HUES64 (cell line): Measurements from ENCODE around the gene MAST2.
"Not testable (repeated sequence)": the region's sequence is repeated elsewhere in the genome, so short reads cannot be mapped to it uniquely, and the experiment has no call there.

ENCODE experiments used
- H3K27ac ChIP-seq: 2 replicates; pipeline ENCODE4 v1.7.0; 2013; ENCODE audit warnings: low read depth, low read length, inconsistent platforms
- H3K27me3 ChIP-seq: 2 replicates; pipeline ENCODE4 v1.6.1; 2013; ENCODE audit warnings: mild to moderate bottlenecking, low read length; ENCODE audit not compliant: insufficient read depth
- H3K36me3 ChIP-seq: 2 replicates; pipeline ENCODE4 v1.6.1; 2013; ENCODE audit warnings: mild to moderate bottlenecking, low read length; ENCODE audit not compliant: insufficient read depth
- H3K4me1 ChIP-seq: 2 replicates; pipeline ENCODE4 v1.6.1; 2013; ENCODE audit warnings: mild to moderate bottlenecking, low read length, moderate library complexity; ENCODE audit not compliant: insufficient read depth
- H3K4me3 ChIP-seq: 2 replicates; pipeline ENCODE4 v1.5.1; 2013; ENCODE audit warnings: mild to moderate bottlenecking, low read length, moderate library complexity
- H3K9ac ChIP-seq: 2 replicates; pipeline ENCODE4 v1.6.1; 2013; ENCODE audit warnings: mild to moderate bottlenecking, low read depth, low read length
- H3K9me3 ChIP-seq: 2 replicates; pipeline ENCODE4 v1.6.1; 2013; ENCODE audit warnings: low read depth, low read length; ENCODE audit not compliant: insufficient read depth
- WGBS: fragments of 150-250, 120-280 bp; methylation state at CpG from one replicate; pipeline ENCODE4 v1.1.7; 2013; ENCODE audit warnings: missing lambda C conversion rate; 5-methylcytosine and 5-hydroxymethylcytosine counted together

Gene MAST2

DNA sequence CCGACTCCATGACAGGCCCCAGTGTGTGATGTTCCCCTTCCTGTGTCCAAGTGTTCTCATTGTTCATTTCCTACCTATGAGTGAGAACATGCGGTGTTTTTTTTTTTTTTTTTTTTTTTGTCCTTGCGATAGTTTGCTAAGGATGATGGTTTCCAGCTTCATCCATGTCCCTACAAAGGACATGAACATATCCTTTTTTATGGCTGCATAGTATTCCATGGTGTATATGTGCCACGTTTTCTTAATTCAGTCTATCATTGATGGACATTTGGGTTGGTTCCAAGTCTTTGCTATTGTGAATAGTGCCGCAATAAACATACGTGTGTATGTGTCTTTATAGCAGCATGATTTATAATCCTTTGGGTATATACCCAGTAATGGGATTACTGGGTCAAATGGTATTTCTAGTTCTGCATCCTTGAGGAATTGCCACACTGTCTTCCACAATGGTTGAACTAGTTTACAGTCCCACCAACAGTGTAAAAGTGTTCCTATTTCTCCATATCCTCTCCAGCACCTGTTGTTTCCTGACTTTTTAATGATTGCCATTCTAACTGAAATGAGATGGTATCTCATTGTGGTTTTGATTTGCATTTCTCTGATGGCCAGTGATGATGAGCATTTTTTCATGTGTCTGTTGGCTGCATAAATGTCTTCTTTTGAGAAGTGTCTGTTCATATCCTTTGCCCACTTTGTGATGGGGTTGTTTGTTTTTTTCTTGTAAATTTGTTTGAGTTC is 54.5 kb downstream of the MAST2 start:
- not testable (repeated sequence) for H3K27me3 ChIP-seq, H3K27ac ChIP-seq, H3K9ac ChIP-seq, H3K36me3 ChIP-seq, H3K4me3 ChIP-seq, H3K9me3 ChIP-seq, H3K4me1 ChIP-seq
- WGBS = 96% methylated on average over 1 of the region's 6 CpGs

DNA sequence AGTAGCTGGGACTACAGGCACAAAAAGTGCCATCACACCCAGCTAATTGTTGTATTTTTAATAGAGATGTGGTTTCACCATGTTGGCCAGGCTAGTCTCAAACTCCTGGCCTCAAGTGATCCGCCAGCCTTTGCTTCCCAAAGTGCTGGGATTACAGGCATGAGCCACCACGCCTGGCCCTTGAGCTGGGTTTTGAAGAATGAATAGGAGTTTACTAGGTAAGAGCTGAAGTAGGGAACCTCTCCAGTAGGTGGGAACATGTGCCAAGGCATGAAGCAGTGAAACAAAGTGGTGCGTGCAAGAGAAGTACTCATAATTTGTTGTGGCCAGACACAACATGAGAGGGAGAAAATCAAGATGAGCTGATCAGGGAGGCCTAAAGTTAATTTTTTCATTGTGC is 55.8 kb downstream of the MAST2 start:
- H3K9me3 ChIP-seq = no peaks in the 10 kb centered on the region
- no peaks in the 10 kb centered on the region for H3K36me3 ChIP-seq
- 94% methylated on average over 3 of the region's 3 CpGs for WGBS
- H3K4me3 ChIP-seq = no peak overlapping the region
- H3K4me1 ChIP-seq = peaks cover 3% of the 10 kb centered on the region; the same call in 1 of the 2 replicates
- H3K27ac ChIP-seq = no peak overlapping the region
- H3K27me3 ChIP-seq = no peaks in the 10 kb centered on the region
- H3K9ac ChIP-seq = no peak overlapping the region

DNA sequence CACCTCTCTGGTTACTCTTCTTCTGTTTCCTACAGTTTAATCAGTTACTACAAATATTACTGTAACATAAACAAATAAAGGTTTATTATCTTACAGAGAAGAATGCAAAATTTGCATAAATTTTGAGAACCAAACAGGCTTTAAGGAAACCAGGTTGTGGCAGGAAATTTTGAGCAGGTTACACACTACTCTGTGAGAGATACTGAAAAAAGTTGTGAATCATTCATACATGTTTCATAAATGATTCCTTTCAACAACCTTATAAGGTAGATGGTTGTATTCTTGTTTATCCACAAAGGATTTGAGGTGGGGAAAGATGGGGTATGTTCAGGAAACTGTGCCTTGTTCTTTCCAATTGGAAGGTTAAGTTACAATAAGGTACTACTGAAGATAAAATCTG is 58.6 kb downstream of the MAST2 start:
- H3K4me3 ChIP-seq = no peak overlapping the region
- peaks cover 3% of the 10 kb centered on the region; the same call in 1 of the 2 replicates for H3K4me1 ChIP-seq
- H3K36me3 ChIP-seq = no peaks in the 10 kb centered on the region
- no peak overlapping the region for H3K9ac ChIP-seq
- no peak overlapping the region for H3K27ac ChIP-seq
- H3K27me3 ChIP-seq = no peaks in the 10 kb centered on the region
- no peaks in the 10 kb centered on the region for H3K9me3 ChIP-seq

DNA sequence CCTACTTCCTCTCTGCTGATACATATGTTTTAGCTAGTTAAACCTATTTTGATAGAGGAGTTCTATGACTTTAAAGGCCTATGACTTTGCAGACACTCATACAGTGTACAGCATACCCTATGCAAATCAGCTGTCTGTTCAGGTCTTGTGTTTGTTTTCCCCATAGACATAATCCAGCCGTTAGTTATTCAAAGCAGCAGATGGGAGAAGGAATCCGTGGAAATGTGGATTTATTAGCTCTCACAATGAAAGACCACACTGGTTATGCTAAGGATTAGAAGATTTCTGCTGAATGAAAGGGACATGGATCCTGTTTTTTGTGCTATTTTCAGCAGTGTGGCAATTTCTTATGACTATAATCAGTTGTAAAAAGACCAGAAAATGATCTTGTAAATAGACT is 59.8 kb downstream of the MAST2 start:
- Histone ChIP-seq H3K36me3 (no peaks in the 10 kb centered on the region), H3K9me3 (no peaks in the 10 kb centered on the region), H3K4me1 (peaks cover 7% of the 10 kb centered on the region), H3K4me3 (no peak overlapping the region), H3K27ac (no peak overlapping the region), H3K9ac (no peak overlapping the region), H3K27me3 (no peaks in the 10 kb centered on the region)
- WGBS = 94% methylated on average over 2 of the region's 2 CpGs

DNA sequence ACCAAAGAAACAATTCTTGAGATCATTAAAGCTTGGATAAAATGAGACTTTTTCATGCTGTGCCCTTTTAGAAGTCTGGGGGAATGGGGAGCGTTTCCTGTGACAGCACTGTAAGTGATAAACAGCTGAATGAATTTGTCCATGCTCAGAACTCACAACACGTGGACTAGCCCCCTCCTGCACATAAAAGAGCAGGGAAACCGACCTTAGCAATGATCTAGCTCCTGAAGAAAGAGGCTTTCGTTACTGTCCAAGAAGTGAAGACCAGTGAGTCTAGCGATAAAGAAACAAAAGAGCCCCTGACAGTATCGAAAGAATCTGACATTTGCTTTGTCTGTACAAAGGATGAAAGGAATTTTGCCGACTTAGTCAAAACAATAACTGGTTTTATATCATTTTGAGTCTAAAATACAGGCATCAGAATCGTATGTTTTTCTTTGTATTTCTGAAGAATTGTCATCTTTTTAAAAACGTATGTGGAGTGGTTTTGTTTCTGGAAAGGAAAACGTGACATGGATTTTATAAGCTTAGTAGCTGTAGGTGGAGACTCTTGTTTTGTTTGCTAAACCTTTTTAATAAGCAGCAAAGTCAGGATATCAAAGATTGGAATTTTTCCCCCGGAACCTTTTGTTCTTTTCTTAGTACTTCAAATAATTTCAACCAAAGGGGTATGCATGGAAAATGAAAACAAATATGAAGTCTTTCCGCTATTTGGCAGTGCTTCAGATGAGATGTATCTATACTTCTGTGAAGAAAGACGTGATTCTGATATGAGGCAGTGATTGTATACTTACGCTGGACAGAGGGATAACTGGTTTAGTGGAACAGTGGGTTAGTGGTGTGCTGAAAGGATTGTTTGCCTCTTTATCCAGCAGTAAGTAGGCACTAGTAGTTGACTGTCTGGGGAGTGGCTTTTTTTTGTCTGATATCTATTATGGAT is 61.0 kb downstream of the MAST2 start:
- 88% methylated on average over 13 of the region's 14 CpGs for WGBS
- Histone ChIP-seq H3K27ac (no peak overlapping the region), H3K9ac (no peak overlapping the region), H3K36me3 (no peaks in the 10 kb centered on the region), H3K4me1 (peaks cover 11% of the 10 kb centered on the region), H3K9me3 (no peaks in the 10 kb centered on the region), H3K4me3 (no peak overlapping the region), H3K27me3 (no peaks in the 10 kb centered on the region)

DNA sequence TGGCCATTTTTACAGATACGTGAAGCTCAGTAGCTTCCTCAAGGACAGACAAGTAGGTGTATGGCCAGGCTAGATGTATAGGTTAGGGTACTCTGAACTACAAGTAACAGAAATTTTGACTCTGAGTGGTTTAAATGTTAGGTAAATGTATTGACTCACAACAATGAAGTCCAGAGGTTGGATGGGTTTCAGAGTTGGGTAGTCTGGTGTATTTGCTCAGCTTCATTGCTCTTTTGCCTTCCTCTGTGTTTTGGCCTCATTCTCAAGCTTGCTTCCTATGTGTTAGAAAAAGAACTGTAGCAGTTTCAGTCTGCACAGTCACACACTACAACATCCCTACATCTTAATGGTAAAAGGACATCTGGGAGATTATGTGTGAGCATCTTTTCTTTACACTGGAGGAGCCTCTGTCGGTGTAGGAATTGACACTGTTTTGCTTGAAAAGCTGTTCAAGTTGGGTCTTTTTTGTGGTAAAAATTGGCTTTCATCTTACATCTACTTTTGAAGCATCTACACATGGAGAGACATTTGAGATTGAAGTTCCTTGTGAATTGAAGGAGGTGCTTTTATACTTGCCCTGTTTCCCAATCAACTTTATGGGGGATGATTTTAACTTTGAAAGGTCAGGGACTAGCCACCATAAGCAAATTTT is 64.4 kb downstream of the MAST2 start:
- Histone ChIP-seq H3K4me1 (peaks cover 11% of the 10 kb centered on the region), H3K9me3 (no peaks in the 10 kb centered on the region), H3K27ac (no peak overlapping the region), H3K27me3 (no peaks in the 10 kb centered on the region), H3K36me3 (no peaks in the 10 kb centered on the region), H3K9ac (no peak overlapping the region), H3K4me3 (no peak overlapping the region)
- WGBS = 92% methylated on average over 2 of the region's 2 CpGs

DNA sequence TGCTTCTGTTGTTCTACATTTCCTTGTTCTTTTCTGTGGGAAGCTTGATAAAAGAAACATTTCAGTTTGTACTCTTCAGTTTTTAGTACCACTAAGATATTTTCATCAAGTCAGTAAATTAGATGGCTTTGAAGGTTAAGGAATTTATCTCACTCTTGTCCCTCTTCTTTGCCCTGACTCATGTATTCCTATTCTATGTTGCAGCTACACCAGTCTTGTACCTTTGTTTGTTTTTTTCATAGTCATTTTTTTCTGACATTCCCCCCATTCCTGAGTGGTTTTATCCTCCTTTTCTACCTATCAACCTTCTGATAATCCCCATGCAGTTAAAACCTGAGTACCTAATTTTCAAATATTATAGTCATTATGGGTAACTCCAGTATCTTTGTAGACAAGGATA is 65.4 kb downstream of the MAST2 start:
- H3K9ac ChIP-seq = no peak overlapping the region
- H3K9me3 ChIP-seq = no peaks in the 10 kb centered on the region
- H3K27ac ChIP-seq = no peak overlapping the region
- H3K36me3 ChIP-seq = no peaks in the 10 kb centered on the region
- no peak overlapping the region for H3K4me3 ChIP-seq
- H3K4me1 ChIP-seq = peaks cover 8% of the 10 kb centered on the region; the same call in 1 of the 2 replicates
- H3K27me3 ChIP-seq = no peaks in the 10 kb centered on the region

DNA sequence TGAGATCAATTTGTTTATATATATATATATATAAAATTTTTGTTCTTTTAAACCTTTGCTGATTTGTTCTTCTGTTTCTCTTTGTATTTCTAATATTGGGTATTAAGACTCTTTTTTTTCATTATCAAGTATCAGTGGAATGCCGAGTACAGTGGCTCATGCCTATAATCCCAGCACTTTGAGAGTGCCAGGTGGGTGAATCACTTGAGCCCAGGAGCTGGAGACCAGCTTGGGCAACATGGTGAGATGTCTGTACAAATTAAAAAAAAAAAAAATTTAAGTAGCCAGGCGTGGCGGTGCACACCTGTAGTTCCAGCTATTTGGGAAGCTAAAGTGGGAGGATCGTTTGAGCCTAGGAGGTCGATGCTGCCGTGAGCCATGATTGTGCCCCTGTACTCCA is 67.1 kb downstream of the MAST2 start:
- Histone ChIP-seq H3K4me1 (peaks cover 8% of the 10 kb centered on the region; the same call in 1 of the 2 replicates), H3K9me3 (no peaks in the 10 kb centered on the region)

DNA sequence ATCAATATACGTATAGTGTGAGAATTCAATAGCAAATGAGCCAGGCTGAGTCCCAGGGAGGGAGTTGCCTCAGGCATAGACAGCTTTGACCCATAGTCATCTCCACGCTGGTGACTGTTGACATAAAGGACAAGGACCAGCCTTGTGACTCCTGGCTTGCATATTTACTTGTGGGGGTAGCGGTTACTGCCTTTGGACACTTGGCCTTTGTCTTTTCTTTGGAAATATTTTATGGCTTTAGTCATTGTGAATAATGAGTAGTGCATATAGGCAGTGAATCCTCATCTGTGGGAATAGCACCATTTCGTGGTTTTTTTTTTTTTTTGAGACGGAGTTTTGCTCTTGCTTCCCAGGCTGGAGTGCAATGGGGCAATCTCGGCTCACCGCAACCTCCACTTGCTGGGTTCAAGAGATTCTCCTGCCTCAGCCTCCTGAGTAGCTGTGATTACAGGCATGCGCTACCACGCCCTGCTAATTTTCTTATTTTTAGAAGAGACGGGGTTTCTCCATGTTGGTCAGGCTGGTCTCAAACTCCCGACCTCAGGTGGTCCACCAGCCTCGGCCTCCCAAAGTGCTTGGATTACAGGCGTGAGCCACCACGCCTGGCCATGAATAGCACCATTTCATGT is 68.9 kb downstream of the MAST2 start:
- 94% methylated on average over 14 of the region's 14 CpGs for WGBS
- H3K4me1 ChIP-seq, H3K9me3 ChIP-seq, H3K27ac ChIP-seq, H3K9ac ChIP-seq, H3K4me3 ChIP-seq, H3K36me3 ChIP-seq, H3K27me3 ChIP-seq: not testable (repeated sequence)

More for the DNA sequence above, 67.1 kb downstream of the MAST2 start:
- no peak overlapping the region for H3K27ac ChIP-seq
- H3K4me3 ChIP-seq = no peak overlapping the region
- no peaks in the 10 kb centered on the region for H3K36me3 ChIP-seq
- H3K27me3 ChIP-seq = no peaks in the 10 kb centered on the region
- 95% methylated on average over 6 of the region's 6 CpGs for WGBS
- H3K9ac ChIP-seq = no peak overlapping the region

DNA sequence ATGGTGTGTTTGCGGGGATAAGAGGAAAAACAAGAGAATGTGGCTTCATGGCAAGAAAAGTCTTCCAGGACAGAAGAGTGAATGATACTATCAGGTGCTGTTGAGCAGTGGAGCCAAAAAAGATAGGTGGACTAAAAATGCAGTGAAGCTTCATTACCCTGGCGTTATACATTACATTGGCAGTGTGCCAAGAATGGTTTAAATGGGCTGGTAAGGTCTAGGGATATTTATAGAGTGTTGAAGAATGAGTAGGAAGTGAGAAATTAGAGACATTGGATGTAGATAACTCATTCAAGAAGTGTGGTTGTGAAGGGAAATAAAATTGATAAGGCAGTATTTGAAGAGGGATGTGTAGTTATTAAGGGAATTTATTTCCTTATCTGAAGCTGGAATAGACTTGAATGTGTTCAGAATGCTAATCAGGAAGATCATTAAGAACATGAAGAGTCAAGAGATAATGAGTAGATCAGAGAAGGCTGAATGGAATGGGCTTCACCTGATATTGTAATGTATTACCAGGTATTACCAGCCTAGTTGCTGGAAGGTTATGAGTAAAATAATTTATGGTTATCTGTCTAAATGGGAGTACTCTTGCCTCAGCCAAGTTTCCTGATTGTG is 72.7 kb downstream of the MAST2 start:
- Histone ChIP-seq H3K4me3 (no peak overlapping the region), H3K4me1 (no peaks in the 10 kb centered on the region), H3K9ac (no peak overlapping the region), H3K9me3 (no peaks in the 10 kb centered on the region), H3K36me3 (no peaks in the 10 kb centered on the region), H3K27me3 (no peaks in the 10 kb centered on the region), H3K27ac (no peak overlapping the region)
- 95% methylated on average over 2 of the region's 2 CpGs for WGBS
